ENCODE measurements around the gene CORO7.

CORO7 gene

GRCh38 chr16:4321286-4322120 is 94.9 kb downstream of the CORO7 start:
- DNase-seq (ENCODE audit: low read depth), result no peak

- DNase-seq (ENCODE audit: low read depth), result no peak
Observed at GRCh38 chr16:4320571-4321137, 95.7 kb downstream of the CORO7 start.

DNA sequence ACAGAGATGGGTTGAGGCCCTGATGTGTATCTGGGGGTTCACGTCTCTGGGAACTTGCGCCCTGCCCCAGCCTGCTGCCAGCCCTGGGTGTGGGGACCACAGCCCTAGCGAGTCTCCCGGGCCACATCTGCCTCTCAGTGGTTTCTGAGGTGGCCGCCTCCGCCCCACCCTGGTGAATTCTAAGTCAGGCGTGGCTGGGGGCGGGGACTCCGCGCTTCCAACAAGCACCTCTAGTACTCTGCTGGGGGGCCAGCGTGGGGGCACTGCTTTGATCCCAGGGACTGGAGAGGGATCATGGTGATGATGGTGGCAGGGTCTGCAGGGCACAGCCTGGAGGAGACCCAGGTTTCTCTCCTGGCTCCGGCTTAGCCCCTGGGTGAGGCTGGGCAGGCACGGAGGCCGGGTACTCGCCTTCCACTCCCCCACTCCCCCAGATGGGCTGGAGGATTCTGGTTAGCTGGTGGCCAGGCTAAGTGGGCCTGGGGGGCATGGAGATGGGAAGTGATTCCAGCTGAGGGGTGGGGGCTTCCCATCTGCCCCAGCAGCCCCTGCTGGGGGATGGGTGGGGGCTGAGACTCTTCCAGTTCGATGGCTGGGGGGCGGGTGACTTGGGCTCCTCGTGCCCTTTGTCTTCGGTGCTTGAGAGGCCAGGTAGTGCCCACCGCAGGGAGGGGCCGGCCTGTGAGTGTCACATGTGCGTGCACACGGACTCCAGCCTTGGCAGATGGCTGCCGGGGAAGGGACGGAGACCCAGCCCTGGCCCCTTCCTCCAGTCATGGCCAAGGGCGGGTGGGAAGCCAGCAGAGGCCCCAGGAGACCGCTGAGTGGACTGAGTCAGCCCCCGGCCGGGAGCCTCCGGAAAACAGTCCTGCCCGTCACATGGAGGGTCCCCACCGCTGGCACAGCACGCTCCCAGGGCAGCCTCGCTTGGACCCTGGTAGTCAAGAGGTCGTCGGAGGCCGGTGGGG is 96.7 kb downstream of the CORO7 start:
- no peak for DNase-seq (ENCODE audit: low read depth)

DNA sequence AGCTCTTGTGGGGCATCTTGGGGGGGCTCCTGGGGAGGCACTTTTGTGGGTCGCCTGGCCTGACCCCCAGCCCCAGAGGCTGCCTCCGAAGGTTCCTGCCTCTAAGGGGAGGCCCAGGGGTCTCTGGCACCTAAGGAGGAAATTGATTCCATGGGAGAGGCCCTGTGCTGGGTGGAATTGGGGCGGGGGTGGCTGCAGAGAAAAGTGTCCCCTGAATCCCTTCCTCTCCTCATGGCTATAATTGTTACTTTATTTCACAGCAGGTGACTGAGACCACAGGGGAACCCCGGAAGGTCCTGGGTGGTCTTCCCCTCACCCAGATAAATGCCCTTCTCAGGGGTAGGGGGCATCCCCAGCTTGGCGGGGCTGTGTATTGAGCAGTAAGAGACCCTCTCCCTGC is 97.4 kb downstream of the CORO7 start:
- no peak for DNase-seq (ENCODE audit: low read depth)

DNA sequence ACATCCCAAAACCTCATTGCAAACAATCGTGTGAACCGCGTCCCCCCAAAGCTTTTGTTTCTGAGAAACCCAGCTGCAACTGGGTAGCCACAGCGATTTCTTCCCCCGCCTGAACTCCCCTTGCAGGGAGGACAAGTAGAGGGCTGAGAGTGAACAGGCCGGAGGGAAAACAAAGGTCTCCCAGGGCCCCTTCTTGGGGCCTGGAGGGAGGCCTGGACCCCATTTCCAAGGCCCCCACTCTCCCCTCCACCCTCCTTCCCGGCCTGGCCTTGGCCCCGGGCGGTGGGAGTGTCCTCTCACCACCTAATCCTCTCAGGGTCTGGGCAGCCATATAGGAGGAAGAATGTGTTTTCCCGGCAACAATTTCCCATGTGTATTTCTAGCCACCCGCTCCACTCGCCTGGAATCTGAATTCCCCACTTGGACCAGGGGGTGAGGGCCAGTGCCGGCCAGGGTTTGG is 97.9 kb downstream of the CORO7 start:
- DNase-seq (ENCODE audit: low read depth), result no peak

- no peak for DNase-seq (ENCODE audit: low read depth)
Observed at GRCh38 chr16:4317532-4318450, 98.6 kb downstream of the CORO7 start.

DNA sequence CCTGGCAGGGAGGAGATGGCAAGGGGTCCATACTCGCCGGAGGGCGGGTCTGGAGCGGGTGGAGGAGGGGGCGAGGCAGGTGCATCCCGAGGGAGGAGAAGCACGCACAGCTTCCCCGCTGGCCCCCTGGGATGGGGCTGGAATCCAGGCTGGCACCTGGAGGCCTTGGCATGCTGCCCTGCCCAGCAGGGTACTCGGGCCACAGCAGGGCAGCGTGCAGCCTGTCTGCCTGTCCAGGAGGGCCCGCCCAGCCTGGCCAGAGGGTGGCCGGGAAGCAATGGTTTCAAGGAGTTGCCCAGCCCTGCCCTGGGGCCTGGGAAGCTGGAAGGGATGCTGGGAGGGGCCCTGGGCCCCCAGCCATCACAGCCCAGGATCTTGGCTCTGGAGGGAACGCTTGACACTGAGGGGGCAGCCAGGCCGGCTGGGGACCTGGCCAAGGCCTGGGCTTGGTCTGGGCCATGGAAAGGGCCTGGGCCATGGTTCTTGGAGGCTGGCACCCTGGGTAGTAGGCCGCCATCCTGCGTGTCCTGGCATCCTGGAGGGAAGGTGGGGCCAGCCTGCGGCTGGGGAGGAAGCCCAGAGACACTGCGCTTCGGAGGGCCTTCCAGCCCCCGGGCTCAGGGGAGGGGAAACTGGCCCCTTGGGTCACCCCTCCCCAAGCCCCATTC is 99.4 kb downstream of the CORO7 start:
- DNase-seq (ENCODE audit: low read depth), result no peak

DNA sequence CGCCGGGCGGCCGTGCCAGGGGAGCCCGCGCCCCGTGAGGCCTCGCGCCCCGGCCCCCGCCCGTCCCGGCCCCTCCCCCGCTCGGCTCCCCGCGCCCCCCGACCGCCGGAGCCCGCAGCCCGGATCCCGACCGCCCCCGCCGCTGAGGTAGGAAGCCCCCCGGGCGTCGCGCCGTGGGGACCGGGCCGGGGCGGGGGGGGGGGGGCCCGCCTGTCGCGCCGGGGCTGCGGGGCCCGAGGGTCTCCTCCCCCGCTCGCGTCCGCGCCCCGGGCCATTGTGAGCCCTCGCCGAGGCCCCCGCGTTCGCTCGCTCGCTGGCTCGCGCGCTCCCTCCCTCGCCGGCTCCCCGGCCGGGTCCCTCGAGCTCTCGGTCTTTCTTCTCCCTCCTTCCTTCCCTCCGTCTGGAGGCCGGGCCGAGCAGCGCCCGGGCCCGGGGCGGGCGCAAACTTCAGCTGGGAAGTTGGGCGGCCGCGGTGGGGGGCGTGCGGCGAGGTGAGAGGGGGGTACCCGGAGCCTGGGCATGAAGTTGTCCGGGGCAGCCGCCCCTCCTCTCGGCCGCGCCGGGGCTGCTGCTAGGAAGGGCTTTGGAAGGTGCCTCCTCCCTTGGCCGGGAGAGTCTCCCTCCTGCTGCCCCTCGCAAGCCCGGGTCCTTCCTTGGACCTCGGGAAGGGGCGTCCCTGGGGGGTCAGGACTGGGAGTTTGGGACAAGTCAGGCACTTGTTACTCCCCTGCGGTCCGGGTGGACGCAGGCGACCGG is 100.1 kb downstream of the CORO7 start:
- DNase-seq (ENCODE audit: low read depth), result no peak

DNA sequence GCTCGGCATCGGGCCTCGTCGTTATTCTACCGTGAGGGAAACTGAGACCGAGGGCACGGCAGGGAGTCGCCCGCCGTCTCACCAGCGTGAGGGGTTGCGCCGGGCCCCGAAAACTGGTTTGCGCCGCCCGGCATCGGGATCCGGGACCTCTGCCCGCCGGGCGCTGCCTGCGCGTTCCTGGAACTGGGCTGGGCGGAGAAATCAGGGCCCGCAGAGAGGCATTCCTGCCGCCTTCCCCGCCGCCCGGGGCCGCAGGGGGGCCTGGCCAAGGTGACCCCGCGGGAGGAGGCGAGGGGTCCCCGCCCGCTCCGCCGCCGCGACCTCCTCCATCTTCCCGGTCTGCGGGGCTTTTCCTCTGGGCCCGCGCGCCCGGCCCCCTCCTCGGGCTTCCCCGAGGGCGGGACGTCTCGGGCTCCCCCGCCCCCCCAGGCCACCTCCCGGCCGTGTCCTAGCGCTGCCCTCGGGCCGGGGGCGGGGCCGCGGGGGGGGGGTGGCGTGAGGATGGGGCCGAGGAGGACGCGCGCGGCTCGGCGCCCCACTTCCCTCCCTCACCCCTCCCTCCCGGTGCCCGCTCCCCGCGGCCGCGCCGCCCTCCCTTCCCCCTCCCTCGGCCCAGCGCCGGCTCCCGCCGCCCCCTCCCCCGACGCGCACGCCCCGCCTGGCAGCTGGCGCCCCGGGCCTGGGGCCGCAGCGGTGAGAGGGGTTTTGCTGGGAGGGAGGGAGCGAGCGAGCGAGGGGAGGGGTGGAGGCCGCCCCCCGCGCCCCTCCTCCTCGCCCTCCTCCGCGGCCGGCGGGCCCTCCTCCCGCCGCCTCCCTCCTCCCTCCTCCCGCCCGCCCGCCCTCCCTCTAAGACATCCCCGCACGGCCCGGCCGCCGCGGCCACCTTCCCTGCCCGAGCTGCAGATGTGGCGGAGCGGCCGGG is 100.9 kb downstream of the CORO7 start, which contains the start of gene GLIS2:
Gene GLIS2 (plus strand): TSS at position 882 of the 922 bp plus-strand sequence. CDS start 16,214 bp downstream, outside the sequence.
- no peak for DNase-seq (ENCODE audit: low read depth)

GRCh38 chr16:4314532-4315185 is 101.7 kb downstream of the CORO7 start:
- no peak for DNase-seq (ENCODE audit: low read depth)

DNA sequence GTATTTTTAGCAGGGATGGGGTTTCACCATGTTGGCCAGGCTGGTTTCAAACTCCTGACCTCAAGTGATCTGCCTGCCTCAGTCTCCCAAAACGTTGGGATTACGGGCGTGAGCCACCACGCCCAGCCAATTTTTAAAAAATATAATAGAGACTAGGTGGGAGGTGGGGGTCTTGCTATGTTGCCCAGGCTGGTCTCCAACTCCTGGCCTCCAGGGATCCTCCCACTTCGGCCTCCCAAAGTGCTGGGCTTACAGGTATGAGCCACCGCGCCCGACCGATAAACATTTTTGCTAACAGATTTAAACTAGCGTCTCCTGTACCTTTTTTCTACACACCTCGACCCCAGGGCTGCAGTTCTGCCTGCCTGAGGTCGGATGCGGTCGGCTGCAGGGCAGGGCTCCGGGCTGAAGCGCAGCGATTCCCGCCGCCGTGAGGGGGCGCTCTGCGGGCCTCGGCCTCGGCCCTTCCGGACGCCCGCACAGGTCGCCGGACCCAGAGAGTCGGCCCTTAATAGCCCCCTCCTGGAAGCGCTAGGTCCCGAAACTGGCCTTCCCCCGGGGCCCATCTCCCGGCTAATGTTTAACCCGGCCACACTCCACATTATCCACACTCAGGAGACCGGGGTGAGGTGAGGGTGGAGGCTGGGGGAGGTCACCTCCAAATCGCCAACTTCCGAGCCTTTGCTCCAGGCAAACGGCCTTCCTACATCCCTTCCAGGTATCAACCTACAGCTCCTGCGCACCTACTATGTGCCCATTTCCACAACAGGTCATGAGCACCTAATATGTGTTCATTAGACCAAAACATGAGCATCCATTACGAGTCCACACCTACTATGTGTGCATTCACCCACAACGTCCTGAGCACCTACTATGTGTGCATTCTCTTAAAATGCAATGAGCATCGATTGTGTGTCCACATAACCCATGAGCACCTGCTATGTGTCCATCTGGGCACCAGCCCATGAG is 102.5 kb downstream of the CORO7 start:
- DNase-seq (ENCODE audit: low read depth), result no peak

DNA sequence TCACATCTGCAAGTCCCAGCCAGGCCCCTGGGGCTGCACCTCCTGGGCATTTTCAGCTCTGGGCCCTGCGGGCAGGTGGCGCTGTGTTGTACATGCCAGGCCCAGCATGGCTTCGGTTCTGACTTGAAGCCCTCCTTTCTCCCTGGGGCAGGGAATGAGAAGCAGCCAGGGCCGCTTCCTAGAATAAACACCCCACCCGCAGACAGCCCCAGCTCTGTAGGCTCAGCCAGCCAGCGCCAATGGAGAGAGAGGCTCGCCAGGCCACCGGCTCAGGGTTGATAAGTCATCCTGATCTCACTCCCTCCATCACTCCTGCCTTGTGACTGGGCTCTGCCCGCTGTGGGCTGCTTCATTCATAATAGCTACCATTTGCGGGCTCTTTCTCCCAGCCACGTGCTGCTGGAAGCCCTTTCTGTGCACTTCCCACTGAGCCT is 106.5 kb downstream of the CORO7 start:
- DNase-seq (ENCODE audit: low read depth), result peak; percentile 35

GRCh38 chr16:4309102-4309832 is 107.1 kb downstream of the CORO7 start:
- DNase-seq (ENCODE audit: low read depth), result no peak

DNA sequence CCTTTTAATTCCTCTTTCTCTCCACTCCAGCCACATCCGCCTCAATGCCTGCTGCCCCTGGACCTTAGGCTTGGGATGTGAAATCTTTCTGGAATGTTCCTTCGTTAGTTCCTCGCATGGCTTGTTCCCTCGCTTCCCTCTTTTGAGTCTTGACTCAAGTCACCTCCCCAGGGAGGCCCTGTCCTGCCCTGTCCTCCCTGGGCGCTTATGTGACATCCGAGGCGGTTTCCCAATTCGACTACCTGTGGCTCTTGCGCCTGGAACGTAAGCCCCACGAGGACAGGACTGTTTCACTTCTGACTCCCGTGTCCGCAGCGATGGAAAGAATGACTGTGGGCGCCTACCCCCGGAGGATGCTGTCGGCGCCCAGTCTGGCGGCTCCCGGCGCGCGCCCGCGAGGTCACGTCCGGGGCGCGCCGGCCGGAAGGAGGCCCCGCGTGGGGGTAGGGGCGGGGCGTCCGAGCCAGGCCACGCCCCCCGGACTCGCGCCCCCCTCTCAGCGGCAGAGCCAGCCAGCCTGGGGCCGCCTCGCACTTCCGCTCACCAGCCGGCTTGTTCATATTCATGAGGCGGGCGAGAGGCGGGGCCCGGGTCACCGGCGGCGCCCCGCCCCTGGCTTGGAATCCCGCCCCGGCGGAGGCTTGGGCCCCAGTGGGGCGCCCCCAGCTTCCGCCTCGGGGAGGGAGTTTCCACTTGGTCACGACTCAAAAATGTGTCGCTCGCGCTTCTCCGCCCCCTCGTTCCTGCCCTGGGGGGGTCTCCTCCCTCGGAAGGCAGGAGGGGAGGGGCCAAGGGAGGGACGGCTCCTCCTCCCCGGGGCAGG is 109.0 kb downstream of the CORO7 start:
- peak; percentile 95 for DNase-seq (ENCODE audit: low read depth)

All from T follicular helper cell (primary cell).